Mammary epithelial cell (primary cell): ENCODE data around the gene SUGP2.

ENCODE experiments used
- EZH2 ChIP-seq: IDR thresholded peaks from 2 replicates; pipeline ENCODE4 v1.6.1; 2012; ENCODE audit warnings: low read length, inconsistent platforms, borderline replicate concordance
- TF ChIP-seq, protein P1 (sequence below), 2 donors: IDR thresholded peaks in 1 of 2; conservative IDR thresholded peaks in 1 of 2; 2 replicates each; pipeline ENCODE4 v1.5.1; 2011 to 2012; ENCODE audit warnings: inconsistent platforms in 2 of 2, low read length in 2 of 2, mild to moderate bottlenecking in 2 of 2, control low read depth in 1 of 2, low read depth in 1 of 2; ENCODE audit not compliant: insufficient read depth in 1 of 2; ENCODE audit errors: extremely low read depth in 1 of 2

DNA sequence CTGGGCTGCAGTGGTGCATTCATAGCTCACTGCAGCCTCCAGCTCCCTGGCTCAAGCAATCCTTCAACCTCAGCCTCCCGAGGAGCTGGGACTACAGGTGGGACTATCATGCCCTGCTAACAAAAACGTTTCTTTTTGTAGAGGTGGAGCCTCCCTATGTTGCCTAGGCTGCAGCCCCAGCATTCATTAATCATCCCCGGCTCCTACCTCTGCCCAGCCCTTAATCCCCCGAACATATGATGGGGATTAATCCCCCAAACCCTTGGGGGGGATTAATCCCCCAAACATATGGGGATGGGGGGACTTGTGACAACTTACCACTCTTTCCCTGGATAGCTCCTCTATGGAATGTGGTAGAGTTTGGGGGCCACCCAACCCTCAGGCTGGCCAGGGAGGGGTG, 45.9 kb downstream of the SUGP2 start:
- TF ChIP-seq, protein P1, sequence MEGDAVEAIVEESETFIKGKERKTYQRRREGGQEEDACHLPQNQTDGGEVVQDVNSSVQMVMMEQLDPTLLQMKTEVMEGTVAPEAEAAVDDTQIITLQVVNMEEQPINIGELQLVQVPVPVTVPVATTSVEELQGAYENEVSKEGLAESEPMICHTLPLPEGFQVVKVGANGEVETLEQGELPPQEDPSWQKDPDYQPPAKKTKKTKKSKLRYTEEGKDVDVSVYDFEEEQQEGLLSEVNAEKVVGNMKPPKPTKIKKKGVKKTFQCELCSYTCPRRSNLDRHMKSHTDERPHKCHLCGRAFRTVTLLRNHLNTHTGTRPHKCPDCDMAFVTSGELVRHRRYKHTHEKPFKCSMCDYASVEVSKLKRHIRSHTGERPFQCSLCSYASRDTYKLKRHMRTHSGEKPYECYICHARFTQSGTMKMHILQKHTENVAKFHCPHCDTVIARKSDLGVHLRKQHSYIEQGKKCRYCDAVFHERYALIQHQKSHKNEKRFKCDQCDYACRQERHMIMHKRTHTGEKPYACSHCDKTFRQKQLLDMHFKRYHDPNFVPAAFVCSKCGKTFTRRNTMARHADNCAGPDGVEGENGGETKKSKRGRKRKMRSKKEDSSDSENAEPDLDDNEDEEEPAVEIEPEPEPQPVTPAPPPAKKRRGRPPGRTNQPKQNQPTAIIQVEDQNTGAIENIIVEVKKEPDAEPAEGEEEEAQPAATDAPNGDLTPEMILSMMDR (conservative IDR thresholded peaks at IDR 0.05 in 1 of 2, IDR thresholded peaks at IDR 0.05 in 1 of 2; ENCODE audit: extremely low read depth in 1 of 2, insufficient read depth in 1 of 2, low read depth in 1 of 2, low read length in 2 of 2): no peak
- no peak for TF ChIP-seq EZH2
